Ureter (tissue), 1 donor: ENCODE results near the gene DIP2C. TPM values are rescaled to one million over a fixed set of nuclear protein-coding genes. Genes with fewer than 3 reads are reported as not detected.
"Not testable (repeated sequence)": the region's sequence is repeated elsewhere in the genome, so short reads cannot be mapped to it uniquely, and the experiment has no call there.

ENCODE experiments used
- DNase-seq: peaks from one replicate; pipeline ENCODE4 v3.0.0-alpha.2; 2020; ENCODE audit warnings: low spot score
- total RNA-seq: library from RNA; stranded (reverse); gene quantifications from one replicate; pipeline ENCODE4 v1.2.4, GENCODE V29; 2023
- donor health status: DM: yes; HTN: yes; CAD: no.

Gene DIP2C
- total RNA-seq, 1 donor from 2014 or later: 26.8 TPM

DNA sequence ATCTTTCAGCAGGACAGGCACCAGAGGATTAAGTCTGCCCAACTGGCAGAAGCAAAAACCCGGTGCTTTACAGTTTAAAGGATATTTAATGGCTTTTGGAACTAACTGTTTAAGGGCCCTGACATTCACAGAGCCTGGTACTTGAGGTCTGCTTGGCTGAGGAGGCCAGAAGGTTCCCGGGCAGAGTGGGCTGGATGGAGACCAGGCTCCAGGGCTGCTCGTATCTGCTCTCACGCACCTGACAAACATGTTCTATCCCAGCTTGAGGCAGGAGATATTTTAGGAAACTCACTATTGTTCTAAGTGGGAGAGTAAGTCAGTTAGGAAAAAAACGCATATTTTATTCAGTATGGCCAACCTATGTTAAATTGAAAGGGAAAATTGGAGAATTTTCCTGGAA, 410.8 kb downstream of the DIP2C start:
- DNase-seq: no peak

DNA sequence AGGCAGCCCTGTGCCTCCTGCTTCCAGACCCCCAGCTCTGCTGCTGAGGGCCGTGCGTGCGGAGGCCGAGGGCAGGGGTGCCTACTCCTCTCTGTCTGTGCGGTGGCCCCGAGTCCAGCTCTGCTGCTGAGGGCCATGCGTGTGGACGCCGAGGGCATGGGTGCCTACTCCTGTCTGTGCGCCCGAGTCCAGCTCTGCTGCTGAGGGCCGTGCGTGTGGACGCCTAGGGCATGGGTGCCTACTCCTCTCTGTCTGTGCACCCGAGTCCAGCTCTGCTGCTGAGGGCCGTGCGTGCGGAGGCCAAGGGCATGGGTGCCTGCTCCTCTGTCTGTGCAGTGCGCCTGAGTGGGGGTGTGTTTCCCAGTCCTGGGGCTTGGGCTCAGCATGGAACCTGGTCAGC, 411.5 kb downstream of the DIP2C start:
- no peak for DNase-seq

DNA sequence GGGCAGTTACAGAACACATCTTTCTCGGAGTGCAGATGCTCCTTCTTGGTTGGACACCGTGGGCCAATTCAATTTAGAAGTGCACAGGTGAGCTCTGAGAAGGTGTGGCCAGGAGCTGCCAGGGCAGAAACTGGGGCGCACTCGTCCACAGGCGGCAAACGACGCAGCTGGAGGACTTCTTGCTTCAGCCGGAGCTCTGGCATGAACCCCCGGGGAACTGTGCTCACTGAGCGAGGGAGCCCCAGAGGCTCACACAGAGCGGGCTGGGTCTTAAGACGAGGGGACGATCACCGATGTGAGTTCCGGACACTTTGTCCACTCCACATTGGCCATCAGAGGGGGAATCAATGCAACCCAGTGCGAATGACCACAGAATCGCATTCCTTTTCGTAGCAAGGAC, 413.8 kb downstream of the DIP2C start:
- DNase-seq: no peak

DNA sequence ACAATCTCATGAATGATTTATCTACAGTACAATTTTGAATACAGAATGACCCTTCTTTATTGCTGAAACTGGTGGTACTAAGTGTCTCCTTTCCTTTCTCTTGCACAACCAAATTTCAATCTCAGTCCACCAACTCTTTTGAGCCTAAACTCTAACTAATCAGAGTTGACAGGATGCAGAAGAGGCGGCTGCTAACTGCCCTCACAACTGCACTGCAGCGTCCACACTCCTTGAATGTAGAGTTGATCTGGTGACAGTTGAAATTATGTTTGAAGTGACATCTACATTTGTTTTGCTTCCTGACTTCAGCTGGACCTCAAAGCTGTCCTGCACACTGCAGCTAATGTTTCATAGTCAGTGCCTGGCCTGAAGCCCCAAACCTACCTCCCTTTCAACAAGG, 414.6 kb downstream of the DIP2C start:
- DNase-seq: no peak

DNA sequence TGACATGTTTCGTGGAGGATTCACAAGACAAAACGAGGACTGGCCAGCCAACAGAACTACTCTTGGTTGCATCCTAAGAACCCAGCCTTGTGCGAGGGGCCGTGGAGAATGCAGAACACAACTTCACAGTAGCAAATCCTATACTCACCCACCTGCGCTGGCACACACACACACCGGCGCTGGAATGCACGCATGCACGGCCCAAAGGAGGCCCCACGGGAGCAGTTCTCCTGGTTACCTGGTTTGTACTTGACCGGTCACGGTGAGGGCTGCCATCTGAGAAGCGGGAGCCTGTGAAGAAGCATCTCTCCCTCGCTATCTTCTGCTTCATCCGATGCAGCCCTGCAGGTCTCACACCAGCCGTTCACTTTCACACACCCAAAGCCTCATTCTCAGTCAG, 416.4 kb downstream of the DIP2C start:
- DNase-seq: no peak

DNA sequence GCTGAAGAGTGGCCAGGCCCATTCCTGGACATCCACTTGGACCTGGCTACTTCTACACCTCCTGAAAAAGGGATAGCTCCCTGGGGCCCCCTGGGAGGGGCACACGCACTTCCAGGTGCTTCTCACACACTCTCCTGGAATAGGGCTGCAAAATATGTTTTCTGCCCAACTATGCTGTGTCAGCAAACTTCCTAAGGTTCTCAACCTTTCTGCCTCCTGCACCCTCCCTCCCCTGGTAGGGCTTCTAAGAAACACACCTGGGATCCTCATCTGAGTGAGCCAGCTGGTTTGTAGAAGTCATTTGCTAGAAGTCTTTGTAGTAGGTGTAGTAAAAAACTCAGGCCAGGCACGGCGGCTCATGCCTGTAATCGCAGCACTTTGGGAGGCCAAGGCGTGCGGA, 417.7 kb downstream of the DIP2C start:
- DNase-seq: no peak

DNA sequence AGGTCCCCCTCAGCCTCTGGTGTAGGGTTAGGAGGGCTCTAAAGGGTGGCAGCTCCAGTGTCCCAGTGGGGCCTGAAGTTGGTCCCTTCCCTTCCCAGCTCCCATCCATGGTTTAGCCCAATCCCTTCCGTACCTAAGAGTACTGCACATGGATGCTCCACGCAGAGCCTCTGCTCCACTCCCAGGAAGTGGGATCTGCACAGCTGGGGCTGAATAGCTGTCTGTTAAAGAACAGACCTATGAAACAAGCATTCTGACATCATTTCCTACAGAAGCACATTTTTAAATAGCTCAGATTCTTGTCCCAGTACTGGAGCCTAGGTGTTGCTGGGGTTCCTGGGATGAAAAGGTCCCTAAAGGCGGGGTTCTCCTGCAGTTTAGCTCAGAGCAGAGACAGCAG, 418.3 kb downstream of the DIP2C start:
- no peak for DNase-seq

DNA sequence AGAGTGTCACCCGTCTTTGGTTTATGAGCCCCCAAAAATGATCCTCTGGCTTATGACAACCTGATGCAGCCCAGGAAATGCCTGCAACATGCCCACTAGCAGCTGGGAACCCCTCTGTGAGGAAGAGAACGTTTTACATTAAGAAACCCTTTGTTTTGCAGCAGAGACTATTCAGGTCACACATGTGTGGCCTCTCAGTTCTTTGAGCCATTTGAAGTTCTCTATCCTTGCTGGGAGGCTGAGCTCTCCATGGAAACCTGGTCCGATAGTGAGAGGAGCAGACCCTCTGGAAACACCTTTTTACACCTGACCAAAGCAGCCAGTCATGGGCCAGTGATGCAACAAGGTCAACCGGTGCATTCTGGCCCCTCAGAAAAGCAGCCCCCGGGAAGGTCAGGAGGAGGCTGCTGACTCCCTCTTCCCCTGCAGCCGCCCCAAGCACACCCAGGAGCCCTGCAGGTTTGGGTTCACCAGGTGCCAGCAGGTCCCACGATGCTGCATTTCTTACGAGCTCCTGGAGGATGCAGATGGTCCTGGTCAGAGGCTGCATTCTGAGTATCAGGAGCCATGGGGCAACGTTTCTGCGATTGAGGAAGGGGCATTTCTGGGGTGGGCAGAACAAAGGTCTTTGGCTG, 419.9 kb downstream of the DIP2C start:
- no peak for DNase-seq

DNA sequence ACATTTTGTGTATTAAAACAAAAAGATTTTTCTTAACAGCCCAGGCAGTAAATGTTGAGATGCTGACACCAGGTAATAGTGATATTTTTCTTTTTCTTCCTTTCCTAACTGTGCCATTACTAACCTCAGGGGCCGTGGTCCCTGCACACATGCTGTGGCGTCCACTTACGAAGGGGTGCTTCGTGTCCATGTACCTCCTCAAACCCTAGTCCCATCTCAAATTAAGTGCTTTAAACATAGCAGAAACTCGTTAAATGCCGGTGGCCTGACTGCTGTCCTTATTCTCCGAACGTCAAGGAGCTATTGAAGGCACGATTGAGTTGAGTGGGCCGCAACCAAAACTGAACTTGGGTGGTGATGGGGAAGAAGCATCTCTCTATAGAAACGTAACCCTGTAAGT, 421.8 kb downstream of the DIP2C start:
- no peak for DNase-seq

DNA sequence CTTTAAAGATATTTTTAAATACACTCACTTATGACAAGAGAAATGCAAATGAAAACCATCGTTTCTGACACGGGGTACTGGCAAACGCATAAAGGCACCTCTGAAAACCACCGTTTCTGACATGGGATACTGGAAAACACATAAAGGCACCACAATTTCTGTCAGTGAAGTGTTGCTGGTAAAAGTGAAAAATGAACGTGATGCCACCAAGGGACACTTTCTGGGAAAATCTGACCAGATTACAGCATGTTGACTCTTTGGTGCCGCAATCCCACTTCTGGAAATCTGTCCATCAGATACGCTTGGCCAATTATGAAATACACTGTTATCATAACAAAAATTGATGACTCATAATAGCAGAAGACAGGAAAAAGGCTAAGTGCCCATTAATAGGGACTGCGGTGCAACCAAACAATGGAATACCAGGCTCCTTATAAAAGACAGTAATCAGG, 422.5 kb downstream of the DIP2C start:
- no peak for DNase-seq

DNA sequence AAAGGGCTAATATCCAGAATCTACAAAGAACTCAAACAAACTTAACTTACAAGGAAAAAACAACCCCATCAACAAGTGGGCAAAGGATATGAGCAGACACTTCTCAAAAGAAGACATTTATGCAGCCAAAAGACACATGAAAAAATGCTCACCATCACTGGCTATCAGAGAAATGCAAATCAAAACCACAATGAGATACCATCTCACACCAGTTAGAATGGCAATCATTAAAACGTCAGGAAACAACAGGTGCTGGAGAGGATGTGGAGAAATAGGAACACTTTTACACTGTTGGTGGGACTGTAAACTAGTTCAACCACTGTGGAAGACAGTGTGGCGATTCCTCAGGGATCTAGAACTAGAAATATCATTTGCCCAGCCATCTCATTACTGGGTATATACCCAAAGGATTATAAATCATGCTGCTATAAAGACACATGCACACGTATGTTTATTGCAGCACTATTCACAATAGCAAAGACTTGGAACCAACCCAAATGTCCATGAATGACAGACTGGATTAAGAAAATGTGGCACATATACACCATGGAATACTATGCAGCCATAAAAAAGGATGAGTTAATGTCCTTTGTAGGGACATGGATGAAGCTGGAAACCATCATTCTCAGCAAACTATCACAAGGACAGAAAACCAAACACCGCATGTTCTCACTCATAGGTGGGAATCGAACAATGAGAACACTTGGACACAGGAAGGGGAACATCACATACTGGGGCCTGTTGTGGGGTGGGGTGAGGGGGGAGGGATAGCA, 423.5 kb downstream of the DIP2C start:
- not testable (repeated sequence) for DNase-seq

DNA sequence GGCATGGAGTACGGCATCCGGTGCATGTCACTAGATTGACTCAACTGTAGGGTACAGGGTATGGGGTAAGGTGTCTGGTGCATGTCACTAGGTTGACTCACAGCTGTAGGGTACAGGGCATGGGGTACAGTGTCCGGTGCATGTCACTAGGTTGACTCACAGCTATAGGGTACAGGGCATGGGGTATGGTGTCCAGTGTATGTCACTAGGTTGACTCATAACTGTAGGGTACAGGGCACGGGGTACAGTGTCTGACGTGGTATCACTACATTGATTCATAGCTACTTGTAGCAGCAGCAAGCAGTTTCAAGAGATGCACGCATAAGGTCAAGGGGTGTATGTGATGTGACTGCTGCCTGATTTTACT, 424.4 kb downstream of the DIP2C start:
- DNase-seq: not testable (repeated sequence)

DNA sequence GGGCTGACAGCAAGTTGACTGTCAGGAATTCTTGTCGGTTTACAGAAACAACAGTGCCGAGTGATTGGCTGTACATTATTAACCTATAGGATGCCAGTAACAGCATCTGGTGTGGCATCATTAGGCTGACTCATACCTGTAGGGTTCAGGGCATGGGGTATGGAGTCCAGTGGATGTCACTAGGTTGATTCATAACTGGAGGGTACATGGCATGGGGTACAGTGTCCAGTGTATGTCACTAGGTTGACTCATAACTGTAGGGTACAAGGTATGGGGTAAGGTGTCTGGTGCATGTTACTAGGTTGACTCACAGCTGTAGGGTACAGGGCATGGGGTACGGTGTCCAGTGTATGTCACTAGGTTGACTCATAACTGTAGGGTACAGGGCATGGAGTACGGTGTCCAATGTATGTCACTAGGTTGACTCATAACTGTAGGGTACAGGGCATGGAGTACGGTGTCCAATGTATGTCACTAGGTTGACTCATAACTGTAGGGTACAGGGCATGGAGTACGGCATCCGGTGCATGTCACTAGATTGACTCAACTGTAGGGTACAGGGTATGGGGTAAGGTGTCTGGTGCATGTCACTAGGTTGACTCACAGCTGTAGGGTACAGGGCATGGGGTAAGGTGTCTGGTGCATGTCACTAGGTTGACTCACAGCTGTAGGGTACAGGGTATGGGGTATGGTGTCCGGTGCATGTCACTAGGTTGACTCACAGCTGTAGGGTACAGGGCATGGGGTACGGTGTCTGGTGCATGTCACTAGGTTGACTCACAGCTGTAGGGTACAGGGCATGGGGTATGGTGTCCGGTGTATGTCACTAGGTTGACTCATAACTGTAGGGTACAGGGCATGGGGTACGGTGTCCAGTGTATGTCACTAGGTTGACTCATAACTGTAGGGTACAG, 425.1 kb downstream of the DIP2C start:
- DNase-seq: not testable (repeated sequence)

DNA sequence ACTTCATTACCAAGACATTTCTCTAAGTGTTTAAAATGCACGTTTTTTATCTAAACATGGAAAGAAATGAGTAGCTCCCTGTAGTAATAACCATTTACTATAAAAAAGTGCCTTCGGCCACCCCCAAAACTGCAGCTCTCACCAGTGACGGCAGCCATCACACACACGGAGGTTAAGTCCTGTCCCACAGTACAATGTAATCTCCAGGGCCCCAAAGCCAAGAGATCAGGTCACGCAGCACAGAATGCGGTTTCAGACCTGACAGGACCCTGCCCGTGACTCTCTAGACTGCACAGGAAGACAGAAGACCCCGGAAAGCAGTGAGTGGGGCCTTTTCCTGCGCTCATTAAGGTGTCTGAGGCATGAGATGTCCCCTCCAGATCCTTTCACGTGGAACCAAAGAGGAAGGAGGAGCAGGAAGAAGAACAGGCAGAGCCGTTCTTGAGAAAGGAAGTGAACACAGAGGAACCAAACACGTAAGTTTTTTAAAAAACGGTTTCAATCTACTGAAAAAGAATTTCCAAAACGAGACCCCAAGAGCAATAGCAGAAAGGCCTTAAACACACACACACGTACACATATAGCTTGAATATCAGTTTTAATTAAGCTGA, 428.5 kb downstream of the DIP2C start:
- no peak for DNase-seq

DNA sequence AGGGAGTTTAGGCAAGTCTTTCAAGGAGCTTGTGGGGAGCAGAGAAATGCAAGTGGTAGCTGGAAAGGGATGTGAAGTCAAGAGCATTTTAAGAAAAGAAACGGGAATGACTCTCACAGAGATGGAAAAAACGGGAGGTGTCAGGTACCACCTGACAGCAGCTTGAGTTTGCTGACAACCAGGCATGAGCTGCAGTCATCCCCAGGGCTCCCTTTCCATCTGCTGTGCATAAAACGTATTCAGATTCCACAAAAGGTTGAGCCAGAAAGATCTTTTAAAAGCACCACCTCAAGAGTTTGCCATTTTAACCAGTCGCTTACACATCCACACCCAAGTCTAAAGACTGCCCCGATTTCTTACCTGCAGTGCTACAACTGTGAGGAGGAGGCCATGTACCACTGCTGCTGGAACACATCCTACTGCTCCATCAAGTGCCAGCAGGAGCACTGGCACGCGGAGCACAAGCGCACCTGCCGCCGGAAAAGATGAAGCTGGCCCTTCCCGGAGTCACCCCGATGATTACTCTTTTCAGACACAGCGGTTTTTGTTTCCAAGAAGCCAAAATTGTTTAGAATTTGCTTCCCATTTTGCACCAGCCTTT, 437.4 kb downstream of the DIP2C start:
- DNase-seq: no peak

DNA sequence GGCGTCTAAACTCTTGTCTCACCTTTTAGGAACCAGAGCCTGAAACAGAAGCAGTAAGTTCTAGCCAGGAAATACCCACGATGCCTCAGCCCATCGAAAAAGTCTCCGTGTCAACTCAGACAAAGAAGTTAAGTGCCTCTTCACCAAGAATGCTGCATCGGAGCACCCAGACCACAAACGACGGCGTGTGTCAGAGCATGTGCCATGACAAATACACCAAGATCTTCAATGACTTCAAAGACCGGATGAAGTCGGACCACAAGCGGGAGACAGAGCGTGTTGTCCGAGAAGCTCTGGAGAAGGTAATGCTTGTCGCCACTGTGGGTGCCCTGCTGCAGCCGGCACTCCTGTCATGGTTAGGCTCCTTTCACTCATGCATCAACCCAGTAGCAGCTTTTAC, 441.2 kb downstream of the DIP2C start:
- DNase-seq: no peak

DNA sequence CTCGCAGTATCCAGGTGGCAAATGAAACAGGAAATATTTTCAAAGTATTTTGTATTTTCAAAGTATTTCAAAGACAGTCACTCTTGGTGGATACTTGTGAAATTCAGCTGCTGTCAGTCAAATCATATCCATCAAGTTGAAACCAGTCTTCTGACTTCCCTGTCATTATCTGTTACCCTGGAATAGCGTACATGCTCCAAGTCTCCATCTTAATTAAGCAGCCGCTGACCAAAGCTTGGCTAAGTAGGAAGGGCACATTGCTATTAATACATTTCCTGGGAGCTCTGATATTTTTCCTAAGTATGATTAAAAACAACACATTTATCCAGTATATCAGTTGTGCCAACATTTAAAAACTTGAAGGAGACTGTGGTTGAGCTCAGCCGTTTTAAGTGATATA, 442.0 kb downstream of the DIP2C start:
- no peak for DNase-seq

DNA sequence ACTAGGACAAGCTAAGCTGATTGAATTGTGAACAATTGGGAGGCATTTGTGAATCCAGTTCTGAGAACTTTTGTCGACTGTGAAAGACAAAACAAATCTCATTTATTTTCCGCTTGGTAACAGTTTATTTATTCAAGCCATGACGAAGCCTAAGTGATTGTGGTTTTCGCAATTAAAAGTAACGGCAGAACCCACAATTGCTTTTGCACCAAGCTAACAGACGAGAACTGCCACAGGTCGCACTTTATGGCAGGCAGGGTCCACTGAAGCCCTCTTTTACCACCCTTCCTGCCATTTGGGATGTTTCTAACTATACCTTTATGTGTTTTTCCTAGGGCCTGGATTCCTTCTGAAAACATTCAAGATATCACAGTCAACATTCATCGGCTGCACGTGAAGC, 443.0 kb downstream of the DIP2C start:
- no peak for DNase-seq

DNA sequence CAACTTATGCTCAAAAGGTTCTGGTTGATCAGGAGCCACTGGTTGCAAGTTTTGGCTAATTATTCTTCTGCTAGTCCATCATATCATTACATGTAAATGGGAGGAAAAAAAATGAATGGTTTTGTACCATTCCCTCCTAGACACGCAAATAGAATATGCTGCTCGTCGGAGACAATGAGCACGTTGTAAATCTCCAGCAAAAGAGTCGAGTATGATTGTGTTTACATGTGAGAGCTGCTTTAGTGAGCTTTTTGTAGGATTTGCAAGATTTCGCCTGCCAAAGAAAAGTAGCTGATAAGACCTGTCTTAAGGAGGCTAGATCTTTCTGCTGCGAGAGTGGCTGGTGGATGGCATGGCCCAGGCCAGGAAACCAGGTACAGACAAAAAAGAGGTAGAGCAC, 445.2 kb downstream of the DIP2C start:
- no peak for DNase-seq

DNA sequence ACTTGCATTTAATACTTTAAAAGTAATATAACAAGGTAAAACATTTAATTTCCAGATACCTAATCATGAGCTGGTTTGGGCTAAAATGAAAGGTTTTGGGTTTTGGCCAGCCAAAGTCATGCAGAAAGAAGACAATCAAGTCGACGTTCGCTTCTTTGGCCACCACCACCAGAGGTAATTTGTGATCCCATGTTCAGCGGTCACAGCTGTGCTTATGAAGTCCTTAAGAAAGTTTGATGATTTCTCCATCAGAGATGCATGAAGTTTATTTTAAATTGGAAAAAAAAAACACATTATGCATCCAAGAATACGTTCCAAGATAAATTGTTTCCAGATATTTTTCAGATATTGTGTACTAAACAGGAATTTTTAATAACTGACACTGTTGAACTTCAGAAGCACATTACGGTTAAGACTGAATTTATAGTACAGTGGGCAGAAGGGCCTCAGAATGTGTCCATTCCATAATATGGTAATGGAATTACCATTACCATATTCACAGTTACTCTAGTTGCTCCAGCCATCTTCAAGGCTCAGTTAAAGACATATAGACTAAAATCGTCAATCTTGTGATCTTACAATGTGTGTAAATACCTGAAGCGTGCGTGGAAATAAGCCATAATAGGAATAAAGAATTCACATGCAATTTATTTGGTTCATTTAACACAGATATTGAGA, 447.4 kb downstream of the DIP2C start:
- DNase-seq: no peak

DNA sequence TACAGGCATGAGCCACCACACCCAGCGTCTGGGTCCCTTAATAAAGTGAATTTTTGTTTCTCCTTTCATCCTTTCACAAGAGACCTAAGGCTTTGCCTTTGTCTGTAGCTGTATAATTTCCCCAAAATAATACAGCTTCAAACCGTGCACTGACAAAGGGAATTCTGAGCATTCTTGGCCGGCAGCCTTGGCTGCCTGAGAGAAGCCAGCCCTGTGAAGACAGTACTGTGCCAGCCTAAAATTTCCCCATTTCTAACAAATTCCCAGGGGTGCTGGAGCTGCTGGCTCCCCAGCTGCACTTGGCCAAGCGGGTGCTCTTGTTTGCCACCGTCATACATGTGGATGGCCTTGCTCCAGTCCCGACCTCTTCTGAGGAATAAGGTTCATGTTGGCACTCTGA, 448.0 kb downstream of the DIP2C start:
- DNase-seq: no peak
